ENCODE measurements around the gene SNAPC2.

Gene SNAPC2

GRCh38 chr19:7920519-7921301 is 572 bp downstream of the SNAPC2 start:
- peak; percentile 83 for DNase-seq (ENCODE audit: insufficient read length, low spot score)
- TF ChIP-seq CTCF (IDR thresholded peaks at IDR 0.05; ENCODE audit: insufficient read depth, missing control alignments) = no peak
- FAIRE-seq = no peak

- FAIRE-seq (no peak), DNase-seq (ENCODE audit: insufficient read length, low spot score) (no peak)
- no peak for TF ChIP-seq CTCF (IDR thresholded peaks at IDR 0.05; ENCODE audit: insufficient read depth, missing control alignments)
Measured at GRCh38 chr19:7921302-7921966, 1.3 kb downstream of the SNAPC2 start.

GRCh38 chr19:7921967-7922835 is 2.1 kb downstream of the SNAPC2 start:
- FAIRE-seq (no peak), DNase-seq (ENCODE audit: insufficient read length, low spot score) (no peak)
- TF ChIP-seq CTCF (IDR thresholded peaks at IDR 0.05; ENCODE audit: insufficient read depth, missing control alignments) = no peak

GRCh38 chr19:7922836-7923195 is 2.7 kb downstream of the SNAPC2 start:
- TF ChIP-seq CTCF (IDR thresholded peaks at IDR 0.05; ENCODE audit: insufficient read depth, missing control alignments) = no peak
- DNase-seq (ENCODE audit: insufficient read length, low spot score) (no peak), FAIRE-seq (no peak)

- FAIRE-seq (no peak), DNase-seq (ENCODE audit: insufficient read length, low spot score) (no peak)
- no peak for TF ChIP-seq CTCF (IDR thresholded peaks at IDR 0.05; ENCODE audit: insufficient read depth, missing control alignments)
Measured at GRCh38 chr19:7923295-7924191, 3.4 kb downstream of the SNAPC2 start.

- no peak for TF ChIP-seq CTCF (IDR thresholded peaks at IDR 0.05; ENCODE audit: insufficient read depth, missing control alignments)
- FAIRE-seq (no peak), DNase-seq (ENCODE audit: insufficient read length, low spot score) (no peak)
Measured at GRCh38 chr19:7924241-7924640, 4.1 kb downstream of the SNAPC2 start.
